Activated naive CD8-positive, alpha-beta T cell treated with anti-CD3 and anti-CD28 coated beads, Interleukin-2, amount 50 U/mL, for 16 hours (primary cell): ENCODE results near the gene ZNF544.

Source experiments
- DNase-seq: peaks from one replicate; pipeline ENCODE4 v3.0.0-alpha.2; 2020; ENCODE audit warnings: low read depth, low spot score

ZNF544 gene

DNA sequence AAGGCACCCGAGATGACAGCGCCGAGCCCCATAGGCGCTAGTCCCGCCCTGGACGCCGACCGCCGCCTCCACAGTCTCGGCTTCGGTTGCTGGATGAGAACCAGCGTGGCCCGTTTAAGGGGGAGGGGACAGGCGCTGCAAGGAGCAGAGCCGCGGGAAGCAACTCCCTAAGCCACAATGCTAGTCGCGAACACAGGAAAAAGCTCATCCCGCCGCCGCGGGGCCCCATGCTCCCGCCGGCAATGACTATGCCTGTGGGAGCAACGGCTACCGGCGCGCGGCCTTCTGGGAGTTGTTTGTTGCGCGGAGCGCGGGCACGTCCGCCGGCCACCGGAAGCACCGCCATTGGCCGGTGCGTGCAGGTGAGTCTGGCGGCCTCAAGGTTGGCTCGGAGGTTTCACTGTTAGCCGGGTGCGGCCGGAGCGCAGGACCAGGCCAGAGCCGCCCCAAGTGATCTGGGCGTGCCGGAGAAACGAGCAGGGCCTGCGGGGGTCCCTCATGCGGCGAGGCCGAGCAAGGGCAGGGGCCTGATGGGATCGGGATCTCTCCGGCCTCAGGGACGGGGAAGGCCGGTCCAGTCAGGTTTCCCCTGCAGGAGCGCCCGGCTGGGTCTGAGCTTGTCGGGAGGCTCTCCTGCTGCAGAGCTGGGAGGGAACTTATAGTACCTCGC, at the start of gene ZNF544:
ZNF544 (plus strand) TSS at position 330 of the 670 bp plus-strand sequence. CDS start 15,110 bp downstream, outside the sequence.
- peak; percentile 13 for DNase-seq

DNA sequence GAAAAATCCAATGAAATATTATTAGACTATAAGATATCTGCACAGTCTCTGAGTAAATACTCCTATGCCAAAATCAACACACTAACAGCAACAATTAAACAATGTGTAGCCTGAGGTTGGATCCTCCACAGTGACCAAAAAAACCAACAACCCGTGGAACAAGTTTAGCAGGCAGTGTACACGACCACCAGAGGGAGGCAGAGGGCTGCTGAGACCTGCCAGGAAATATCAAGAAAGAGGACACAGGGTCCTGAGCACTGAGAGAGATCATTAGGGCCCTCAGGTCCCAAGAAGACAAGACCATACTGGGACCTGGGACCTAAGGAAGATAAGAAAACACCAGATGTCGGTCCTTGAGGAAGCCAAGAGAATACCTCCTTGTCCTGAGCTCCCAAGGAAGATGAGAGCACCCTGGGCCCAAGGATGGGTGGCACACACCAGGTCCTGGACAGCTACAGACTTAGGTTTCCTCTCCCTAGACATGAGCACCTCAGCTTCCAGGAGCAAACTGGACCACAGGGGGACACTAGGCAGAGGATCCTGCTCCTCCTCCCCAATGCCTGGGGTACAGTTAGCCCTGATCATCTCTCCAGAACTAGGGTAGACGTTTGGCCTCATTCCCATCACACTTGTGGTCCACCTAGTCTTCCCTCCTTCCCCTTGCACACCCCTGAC, 46.7 kb upstream of the ZNF544 start:
- peak; percentile 11 for DNase-seq

DNA sequence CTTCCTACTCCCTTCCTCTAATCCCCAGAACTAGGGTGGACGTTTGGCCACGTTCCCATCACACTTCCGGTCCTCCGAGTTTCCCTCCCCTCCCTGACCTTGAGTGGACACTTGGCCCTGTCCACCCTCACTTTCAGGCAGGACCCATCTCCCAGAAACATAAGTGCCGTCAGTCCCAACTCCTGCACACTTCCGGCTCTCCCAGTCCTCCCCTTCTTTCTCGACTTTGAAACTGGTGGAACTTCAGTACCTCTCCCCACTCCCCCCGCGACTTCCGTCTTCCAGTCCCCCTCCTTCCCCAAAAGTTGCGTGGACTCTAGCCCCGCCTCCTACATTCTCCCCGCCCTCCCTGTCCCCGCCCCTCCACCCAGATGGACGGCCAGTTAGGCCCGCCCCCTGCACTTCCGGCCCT, 46.1 kb upstream of the ZNF544 start:
- no peak for DNase-seq

DNA sequence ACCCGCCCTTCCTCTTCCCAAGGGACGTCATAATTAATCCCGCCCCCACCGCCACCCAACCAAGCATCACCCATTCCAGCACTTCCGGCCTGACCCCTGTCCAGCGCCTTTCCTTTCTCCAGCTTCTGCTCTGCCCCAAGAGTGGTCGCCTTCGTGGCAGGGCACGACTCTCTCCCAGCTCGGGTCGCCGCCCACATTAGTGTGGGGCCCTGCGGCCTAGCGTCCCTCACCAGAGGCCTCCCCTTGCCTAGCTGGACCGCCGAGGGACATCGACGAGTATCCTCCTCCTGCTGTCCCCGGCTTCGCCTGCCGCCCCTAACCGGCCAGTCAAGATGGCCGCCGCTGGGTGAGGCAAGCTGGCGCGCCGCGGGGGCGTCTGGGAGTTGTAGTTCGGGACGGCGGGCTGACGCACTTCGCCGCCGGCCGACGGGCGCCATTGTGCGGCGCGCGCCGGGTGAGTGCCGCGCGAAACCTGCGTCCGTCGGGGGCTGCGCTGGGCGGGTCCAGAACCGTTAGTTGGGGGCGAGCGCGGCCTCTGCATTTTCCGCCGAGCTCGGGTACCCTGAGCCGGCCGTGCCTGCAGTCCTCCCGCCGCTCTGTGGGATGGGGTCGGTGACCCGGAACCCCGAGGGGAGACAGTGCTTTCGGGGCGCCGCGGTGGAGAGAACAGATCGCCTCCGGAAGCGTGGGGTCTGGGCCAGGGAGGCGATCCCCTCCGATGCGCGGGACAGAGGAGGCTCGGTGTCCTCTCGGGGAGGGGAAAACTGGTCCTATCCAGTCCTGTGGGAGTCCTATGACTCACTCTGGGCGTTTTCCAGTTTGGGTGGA, 45.5 kb upstream of the ZNF544 start, which contains the start of gene ZNF274:
ZNF274 (plus strand) TSS at position 73 of the 828 bp plus-strand sequence. CDS start 905 bp downstream, outside the sequence.
- peak; percentile 91 for DNase-seq

DNA sequence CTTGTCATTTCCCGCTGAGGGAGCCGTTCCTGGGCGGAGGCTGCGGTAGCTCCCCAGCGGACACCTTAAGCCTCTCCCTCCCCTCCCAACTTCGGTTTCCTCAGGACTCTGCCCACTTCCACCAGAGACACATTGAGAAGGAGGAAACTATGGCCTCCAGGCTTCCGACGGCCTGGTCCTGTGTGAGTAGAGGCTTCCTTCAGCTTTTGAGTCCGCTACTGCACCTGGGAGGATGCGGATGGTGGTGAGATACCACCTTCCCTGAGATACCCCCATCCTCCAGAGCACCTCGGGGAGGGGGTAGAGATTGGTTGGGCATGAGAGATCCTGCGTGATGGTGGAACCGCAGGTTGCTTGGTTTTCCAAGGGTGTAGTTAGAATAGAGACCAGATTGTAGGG, 44.9 kb upstream of the ZNF544 start:
- DNase-seq, result no peak

DNA sequence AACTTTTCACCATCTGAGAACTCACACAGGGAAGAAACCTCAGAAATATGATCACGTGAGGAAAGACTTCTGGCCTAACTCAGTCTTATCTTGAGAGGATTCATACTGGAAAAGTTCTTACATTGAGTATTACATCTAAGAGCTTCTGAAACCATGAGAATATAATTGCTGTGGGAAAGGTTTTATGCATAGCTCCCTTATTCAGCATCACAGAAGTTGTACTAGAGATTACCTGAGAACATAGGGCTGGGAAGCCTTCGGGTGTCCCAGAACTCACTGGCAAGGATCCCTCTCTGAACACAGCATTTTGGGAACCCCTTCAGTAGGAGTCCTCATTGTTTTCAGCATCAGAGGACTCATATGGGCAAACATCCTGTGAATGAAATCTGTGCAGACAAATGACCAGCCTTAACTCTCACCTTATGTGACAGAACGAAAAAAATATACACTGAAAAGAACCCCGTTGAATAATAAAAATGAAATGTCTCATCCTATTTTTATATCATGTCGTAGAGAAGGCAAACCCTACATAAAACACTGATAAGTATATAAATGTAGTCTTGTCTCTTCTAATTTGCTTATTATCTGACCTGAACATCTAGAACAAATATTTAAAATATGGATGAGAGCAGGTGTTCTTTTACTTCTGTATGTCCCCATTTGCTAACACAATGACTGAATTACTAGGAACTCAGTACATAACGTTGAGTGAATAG, 31.7 kb upstream of the ZNF544 start:
- DNase-seq, result no peak

DNA sequence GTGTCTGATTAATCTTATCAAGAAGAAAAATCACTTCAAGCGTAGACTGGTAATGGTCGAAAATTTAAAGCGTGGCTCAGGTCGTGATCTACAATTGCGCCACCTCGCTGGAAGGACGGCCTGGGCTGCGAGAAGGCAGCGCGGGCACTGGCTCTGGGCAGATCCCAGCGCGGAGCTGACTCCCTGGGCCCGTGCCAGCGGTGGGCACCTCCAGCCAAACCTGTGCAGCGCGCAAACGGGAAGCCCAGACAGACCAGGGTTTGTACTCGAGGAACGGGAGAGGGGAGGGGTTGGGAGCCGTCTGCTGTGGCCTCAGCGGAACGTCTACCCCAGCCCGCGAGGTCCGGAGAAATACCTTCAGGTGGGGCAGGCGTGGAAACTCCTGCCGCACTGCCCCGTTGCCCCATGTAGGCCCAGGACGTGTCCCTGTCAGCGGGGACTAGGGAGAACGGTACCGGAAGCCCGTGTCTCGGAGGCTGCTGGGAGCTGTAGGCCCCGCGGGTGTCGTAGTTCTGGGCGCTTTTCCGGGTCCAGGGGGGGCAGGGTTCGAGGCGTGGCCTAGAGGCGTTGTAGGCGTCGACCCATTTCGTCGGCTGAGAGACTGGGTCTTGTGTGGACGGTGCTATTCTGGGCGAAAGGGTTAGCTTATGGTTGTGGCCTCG, 24.8 kb upstream of the ZNF544 start:
- DNase-seq, result no peak

DNA sequence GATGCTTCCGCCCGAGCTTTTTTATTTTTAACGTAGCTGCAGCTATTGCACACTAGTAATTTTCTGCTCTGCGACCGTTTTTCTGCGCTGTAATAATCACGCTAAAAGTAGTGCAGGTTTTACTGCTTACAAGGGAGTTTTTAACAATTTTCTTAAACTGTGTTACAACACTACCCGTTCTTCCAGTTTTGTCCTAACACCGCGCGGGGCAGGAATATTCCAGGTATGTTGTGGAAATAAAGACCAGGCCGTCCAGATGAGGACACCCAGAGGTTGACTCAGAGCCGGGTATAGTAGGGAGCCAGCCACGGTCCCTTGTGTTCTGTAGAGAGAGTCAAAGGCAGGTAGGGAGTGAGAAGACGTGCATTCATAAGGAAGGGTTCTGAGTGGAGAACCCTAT, 24.1 kb upstream of the ZNF544 start:
- no peak for DNase-seq

DNA sequence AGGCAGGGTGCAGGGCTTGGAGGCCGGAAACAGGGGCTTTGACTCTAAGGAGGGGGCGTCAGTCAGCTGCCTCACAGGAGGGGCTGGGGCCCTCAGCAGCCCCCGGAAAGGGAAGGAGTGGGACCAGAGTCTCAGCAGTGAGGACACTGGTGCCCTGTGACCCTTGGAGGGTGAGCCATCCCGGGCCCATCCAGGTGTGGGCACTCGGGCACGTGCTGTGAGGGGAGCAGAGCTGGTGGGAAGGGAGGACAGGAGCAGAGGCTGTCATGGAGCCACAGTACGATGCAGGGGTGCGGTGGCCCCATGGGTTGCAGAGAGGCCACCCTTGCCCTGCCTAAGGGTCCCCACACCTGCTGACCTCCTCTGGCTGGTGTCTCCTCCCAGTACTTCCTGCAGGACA, 19.1 kb upstream of the ZNF544 start:
- no peak for DNase-seq

DNA sequence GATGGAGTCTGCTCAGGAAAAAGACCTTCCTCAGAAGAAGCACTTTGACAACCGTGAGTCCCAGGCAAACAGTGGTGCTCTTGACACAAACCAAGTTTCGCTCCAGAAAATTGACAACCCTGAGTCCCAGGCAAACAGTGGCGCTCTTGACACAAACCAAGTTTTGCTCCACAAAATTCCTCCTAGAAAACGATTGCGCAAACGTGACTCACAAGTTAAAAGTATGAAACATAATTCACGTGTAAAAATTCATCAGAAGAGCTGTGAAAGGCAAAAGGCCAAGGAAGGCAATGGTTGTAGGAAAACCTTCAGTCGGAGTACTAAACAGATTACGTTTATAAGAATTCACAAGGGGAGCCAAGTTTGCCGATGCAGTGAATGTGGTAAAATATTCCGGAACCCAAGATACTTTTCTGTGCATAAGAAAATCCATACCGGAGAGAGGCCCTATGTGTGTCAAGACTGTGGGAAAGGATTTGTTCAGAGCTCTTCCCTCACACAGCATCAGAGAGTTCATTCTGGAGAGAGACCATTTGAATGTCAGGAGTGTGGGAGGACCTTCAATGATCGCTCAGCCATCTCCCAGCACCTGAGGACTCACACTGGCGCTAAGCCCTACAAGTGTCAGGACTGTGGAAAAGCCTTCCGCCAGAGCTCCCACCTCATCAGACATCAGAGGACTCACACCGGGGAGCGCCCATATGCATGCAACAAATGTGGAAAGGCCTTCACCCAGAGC, 16.2 kb upstream of the ZNF544 start:
- no peak for DNase-seq

DNA sequence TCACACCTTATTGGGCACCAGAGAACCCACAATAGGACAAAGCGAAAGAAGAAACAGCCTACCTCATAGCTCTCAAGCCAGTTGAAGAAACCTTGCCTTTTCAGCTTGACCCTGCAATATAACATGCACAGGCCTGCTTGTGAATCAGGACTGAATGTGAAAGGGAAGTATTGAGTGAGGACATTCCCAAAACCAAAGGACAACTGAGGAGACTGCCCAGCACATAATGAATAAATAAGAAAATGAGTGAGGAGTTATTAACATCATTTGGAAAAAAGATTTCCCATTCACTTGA, 15.7 kb upstream of the ZNF544 start:
- DNase-seq, result no peak

DNA sequence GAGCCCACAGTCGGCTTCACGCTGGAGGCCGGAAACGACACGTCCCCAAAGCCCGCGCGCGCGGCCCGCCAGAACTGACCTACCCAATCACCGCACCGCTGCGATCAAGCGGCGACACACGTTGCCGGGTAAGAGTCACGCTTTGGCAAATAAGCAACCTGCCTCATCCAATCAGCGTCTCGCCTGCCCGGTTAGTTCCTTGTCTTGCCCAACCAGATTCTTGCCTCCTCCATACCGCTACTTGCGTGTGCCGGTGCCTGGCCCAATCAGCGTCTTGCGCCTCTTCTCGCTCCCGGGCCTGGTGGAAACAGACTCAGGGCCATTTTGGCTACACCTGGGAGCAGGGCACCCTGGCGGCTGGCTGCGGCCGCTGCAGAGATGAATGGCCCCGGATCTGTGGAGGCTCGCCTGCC, 11.6 kb upstream of the ZNF544 start:
- DNase-seq, result no peak

DNA sequence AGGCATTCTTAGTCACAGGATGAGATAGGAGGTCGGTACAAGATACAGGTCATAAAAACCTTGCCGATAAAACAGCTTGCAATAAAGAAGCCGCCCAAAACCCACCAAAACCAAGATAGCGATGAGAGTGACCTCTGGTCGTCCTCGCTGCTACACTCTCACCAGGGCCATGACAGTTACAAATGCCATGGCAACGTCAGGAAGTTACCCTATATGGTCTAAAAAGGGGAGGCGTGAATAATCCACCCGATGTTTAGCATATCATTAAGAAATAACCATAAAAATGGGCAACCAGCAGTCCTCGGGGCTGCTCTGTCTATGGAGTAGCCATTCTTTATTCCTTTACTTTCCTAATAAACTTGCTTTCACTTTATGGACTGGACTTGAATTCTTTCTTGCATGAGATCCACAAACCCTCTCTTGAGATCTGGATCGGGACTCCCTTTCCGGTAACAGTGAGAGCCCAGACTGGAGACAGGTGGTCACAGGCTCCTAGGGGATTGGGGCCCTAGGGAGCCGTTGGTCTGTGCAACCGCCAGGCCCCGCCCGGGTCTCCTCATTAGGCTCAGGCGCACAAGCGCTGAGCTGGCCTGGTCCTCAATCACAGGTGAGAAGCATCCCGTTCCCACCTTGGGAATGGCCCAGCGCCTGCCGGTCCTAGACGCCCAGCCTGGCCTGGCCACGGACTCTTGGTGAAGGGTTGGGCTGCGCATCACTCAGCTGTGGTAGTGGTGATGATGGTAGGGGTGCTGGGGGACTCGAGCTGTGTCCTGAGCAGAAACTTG, 10.9 kb upstream of the ZNF544 start:
- no peak for DNase-seq

DNA sequence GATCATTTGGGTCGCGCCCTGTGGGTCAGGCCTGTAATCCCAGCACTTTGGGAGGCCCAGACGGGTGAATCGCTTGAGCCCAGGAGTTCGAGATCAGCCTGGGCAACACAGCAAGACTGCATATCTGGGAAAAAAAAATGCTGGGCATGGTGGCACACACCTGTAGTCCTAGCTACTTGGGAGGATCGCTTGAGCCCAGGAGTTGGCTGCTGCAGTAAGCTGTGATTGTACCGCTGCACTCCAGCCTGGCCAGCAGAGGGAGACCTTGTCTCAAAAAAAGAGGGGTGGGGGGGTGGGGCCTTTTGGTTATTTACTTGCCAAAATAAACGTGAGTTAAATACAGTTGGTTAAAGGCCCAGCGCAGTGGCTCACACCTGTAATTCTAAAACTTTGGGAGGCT, 9.8 kb upstream of the ZNF544 start:
- no peak for DNase-seq

DNA sequence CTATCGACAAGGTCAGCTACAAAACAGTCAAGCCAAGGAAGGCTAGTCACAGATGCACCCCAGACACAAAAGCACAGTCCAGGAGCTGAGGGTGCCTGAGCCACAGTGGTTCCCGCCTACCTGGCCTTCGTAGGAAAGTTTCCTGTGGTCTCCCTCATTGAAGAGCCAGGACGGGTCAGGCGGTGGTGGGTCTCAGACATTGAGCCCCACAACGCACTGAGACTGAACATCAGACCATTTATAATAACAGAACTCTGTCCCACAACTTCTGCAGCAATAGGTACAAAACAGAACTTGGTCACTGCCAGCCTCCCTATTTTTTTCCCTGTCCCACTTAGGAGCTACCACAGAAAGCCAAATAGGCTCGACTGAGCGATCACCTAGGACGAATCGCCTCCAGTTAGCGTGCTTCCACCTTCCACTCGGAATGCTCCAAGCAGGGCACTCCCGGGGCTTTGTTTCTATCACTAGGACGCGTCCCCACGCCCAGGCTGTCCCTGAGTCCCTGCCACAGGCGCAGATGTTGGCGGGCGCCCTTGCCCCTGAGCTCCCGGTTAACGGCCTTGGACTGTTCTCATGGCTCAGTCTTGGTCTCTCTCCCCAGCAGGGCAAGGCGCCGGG, 640 bp upstream of the ZNF544 start:
- DNase-seq, result no peak

DNA sequence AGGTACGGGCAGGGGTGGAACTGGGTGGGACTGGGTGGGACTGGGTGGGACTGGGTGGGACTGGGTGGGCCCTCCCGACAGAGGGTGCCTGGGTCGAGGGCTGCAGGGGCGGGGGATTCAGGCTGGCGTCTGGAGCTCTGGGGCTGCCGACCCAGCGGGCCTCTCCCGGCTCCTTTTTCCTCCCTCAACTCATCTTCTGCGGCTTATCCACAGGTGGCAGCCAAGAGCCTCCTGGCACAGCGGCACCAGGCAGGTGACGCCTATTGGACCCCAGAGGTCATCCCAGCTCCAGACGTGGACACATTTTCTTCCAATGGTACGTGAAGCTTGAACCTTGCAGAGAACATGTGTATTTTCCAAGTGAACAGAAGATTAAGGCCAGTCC, 533 bp downstream of the ZNF544 start:
- no peak for DNase-seq

DNA sequence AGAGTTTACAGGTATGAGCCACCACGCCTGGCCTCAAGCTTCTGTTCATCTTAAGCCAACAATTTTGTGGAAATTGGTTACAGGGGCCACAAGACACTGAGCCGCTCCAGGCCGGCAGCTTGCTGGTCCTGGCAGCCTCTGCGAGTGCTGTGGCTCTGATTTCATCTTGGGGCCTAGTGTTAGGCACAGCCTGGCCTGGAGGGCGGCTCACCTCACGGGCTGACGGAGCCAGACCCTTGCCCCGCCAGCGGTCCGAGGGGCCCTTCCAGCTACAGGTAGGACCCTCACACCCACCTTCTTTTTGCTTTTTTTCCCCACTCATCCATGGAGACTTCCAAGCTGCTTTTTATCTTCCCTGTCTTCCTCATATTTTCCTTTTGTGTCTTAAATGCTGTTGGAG, 8.6 kb downstream of the ZNF544 start:
- no peak for DNase-seq

DNA sequence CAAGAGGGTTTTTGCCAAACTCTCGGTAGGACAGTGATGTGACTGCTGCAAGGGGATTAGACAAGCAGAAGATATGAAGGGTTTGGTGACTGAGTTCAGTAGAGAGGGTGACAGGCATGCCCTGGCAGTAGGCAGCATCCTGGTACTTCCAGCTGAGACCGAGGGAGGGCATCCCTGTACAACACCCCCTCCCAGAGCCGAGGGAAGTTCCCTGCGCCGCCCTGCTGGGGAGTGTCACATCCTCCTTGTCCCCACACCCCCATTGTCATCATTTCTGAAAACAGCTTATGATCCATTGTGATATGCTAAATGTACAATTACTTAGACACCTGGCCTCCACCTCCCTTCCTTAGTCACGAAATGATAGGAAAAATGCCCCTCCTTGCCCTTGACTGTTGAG, 14.6 kb downstream of the ZNF544 start:
- no peak for DNase-seq

DNA sequence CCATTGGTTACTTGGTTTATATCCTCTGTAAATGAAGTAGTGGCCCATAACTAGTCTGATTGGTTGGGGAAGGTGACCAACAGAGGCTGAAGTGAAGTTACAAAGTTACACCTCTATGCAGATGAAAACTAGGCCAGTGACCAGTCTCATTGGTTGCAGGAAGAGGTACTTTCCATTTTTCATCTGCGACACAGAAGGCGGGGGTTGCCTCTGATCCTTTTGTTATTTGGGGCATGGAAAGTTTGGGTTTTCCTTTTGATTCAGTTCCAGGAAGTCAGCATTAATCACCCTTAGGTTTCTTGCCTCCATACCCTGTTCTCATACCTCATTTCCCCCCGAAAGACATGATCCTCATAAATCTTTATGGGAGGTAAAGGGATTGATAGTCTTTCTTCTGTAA, 20.2 kb downstream of the ZNF544 start:
- no peak for DNase-seq
